NCI-H2227 (cell line): ENCODE data around the gene GRM1.

ENCODE experiments used
- DNase-seq: peaks from one replicate; lab custom pipeline; 2025; ENCODE audit not compliant: unreplicated experiment; lab: John Stamatoyannopoulos, UW

Gene GRM1

DNA sequence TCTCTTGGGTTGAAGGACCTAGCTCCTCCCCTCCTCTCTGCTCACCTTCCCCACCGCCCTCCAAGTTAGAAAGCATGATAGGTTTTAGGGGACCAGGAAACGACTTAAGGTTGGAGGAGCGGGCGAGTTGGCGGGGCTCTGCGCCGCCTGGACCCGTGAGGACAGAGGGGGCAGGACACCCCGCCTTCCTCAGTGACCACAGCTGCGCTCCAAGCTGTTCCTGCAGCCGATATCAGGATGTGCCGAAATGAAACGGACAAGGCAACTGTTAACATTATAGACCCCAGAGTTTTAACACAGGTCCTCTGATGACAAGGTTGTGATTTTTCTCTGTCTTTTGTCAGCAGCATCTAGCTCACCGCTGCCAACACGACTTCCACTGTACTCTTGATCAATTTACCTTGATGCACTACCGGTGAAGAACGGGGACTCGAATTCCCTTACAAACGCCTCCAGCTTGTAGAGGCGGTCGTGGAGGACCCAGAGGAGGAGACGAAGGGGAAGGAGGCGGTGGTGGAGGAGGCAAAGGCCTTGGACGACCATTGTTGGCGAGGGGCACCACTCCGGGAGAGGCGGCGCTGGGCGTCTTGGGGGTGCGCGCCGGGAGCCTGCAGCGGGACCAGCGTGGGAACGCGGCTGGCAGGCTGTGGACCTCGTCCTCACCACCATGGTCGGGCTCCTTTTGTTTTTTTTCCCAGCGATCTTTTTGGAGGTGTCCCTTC lies at the start of gene GRM1:
Gene GRM1 (plus strand): TSS at position 212 of the 722 bp plus-strand sequence. CDS start 456 bp downstream, at position 668.
- DNase-seq: no peak

DNA sequence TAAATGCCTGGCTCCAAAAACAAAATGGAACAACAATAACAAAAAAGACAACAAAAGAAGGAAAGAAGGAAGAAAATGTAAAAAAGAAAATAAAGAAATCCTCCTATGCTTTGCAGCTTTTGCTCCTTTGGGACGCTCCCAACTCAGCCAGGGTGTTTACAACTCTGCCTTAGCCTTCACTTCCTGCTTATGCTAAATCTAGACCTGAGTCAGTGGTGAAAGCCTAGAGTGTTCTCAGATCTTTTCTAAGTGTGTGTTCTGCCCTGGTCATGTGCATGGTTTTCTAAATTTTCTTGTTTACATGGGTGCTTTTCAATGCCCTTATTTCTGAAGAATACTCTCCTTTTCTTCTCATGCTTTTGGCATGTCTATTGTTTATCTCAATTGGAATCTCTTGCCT lies 19.5 kb upstream of the GRM1 start:
- DNase-seq: no peak

DNA sequence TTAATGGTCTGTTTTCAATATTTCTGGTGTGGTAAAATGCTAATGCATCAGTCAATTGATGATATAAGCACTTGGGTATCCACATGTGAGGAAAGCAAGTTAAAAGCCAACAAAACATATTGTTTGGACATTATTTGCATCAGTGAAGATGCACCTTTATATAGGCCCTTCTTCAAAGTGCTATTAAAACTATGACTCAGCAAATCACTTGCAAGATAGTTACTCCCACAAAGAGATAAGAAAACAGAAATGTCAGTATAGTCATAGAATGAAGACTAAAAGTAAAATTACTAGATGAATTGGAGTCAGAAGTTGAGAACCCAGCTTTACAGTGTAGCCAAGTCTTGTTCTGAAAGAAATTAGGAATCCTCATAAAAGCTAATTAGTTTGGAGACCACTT lies 14.6 kb upstream of the GRM1 start:
- no peak for DNase-seq

GRCh38 chr6:146017672-146018071 lies 11.2 kb upstream of the GRM1 start:
- no peak for DNase-seq

GRCh38 chr6:146026873-146027272 lies 2.0 kb upstream of the GRM1 start:
- no peak for DNase-seq

- DNase-seq: peak; percentile 8
These were observed 1.1 kb upstream of the GRM1 start for GRCh38 chr6:146027586-146028251.

- DNase-seq: no peak
These were observed 538 bp upstream of the GRM1 start for GRCh38 chr6:146028252-146028795.

- no peak for DNase-seq
These were observed 817 bp downstream of the GRM1 start for GRCh38 chr6:146029573-146030184.

DNA sequence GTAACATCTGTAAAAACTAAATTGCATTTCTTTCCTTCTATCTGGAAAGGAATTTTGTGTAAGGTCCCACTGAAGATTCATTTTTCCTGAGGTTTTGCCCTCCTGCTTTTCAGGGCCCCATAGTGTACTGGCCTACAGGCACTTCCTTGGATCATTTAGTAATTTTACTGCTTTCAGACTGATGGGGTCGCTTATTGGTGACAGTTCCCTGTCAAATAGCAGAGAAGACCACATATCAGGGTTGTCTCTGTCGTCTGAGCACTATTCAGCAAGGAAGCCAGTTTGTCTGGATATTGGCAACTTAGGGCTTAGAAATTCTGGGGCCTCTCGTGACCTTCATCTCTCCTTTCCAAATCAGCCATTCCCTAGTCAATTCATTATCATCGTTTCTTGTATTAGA lies 3.5 kb downstream of the GRM1 start:
- no peak for DNase-seq

DNA sequence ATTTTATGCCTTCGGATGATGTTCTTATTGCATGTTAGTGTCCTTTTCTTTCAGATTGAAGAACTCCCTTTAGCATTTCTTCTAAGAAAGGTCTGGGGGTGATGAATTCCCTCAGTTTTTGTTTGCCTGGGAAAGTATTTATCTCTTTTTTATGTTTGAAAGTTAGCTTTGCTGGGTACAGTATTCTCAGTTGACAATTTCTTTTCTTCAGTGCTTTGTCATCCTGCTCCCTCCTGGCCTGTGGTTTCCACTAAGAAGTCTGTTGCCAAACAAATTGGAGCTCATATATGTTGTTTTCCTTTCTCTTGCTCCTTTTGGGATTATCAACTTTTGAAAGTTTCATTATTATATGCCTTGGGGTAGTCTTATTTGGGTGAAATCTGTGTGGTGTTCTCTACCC lies 11.5 kb downstream of the GRM1 start:
- no peak for DNase-seq

DNA sequence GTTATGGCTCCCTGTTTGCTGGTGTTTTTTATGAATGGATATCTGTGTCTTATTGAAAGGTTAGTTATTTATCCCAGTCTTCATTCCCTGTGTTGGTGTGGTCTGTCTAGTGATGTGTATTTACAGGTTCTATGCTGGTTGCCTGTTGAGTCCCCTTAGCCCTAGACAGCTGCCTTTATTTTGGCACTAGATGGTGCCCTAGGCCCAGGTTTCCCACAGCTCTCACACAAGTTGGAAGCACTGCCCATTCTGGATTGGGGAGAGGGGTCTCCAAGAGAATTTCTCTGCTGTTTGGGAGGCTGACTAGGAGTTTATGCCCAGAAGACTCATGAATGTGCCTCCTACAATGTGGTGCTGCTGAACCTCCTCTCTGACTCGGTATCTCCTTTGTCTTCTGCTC lies 12.4 kb downstream of the GRM1 start:
- no peak for DNase-seq

GRCh38 chr6:146047371-146047770 lies 18.5 kb downstream of the GRM1 start:
- no peak for DNase-seq

DNA sequence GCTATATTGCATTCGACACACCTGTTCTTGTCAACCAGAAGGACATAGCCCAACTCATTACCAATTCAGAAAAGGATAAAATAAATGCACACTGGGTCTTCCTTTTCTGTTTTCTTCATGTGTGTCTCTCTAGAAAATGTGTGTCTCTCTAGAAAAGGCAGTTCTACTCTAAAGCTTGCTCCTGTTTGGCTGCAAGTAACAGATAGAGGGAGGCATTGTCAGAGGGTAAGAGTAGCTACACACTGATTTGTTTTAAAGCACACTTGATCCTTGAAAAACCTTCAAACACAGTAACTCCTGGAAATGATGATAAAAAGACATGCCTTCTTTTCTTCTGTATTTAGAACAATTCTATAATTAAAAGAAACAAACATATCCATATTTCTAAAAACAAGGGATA lies 21.3 kb downstream of the GRM1 start:
- no peak for DNase-seq

DNA sequence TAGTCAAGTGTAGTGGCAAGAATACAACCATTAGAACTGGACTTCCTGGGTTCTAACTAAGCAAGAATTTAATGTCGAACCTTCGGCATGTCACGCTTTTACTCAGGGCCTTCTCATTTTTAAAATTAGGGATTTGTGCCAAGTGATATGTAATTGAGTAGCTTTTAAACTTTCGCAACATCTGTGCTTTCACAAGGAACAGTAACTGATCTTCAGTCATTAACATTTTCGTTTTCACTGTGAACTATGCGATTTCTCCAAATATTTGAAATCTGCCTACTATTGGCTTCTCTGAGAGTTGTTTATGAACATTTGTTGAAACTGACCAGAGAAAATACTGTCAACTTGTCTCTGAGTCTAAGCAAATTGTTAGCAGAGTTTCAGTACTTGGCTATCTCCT lies 27.6 kb downstream of the GRM1 start:
- DNase-seq: no peak

GRCh38 chr6:146065690-146066089 lies 36.8 kb downstream of the GRM1 start:
- DNase-seq: no peak

- DNase-seq: no peak
These were observed 37.6 kb downstream of the GRM1 start for GRCh38 chr6:146066506-146066905.

DNA sequence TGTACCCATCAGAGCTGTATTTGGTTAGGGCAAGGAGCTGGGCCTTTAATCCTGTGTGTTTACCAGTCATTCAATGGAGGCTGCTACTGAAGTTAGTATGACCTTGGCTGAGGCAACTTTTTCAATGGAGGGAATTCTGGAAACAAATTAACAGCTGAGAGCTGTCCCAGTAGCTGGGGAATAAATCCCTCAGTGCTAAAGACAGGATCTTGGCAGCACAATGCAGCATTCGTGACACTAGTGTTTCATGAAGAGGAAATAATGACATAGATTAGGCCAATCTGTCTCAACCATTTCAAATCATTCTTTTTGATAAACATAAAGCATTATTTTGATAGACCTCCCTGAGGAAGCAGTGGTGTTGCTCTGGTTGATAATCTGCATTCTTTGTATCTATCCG lies 42.9 kb downstream of the GRM1 start:
- DNase-seq: no peak

- no peak for DNase-seq
These were observed 49.1 kb downstream of the GRM1 start for GRCh38 chr6:146077992-146078391.

DNA sequence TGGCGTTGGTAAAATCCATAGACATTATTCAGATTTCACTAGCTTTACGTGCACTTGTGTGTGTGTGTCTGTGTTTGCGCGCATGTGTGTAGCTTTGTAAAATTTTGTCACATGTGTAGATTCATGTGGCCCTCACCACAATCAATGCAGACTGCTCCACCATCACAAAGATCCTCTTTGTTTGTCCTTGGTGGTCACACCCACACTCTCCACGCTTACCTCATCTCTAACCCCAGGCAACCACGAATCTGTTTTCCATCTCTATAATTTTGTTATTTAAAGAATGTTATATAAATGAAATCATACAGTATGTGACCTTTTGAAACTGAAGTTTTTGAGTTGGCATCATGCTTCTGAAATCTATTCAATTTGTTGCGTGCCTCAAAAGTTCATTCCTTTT lies 58.5 kb downstream of the GRM1 start:
- DNase-seq: no peak

DNA sequence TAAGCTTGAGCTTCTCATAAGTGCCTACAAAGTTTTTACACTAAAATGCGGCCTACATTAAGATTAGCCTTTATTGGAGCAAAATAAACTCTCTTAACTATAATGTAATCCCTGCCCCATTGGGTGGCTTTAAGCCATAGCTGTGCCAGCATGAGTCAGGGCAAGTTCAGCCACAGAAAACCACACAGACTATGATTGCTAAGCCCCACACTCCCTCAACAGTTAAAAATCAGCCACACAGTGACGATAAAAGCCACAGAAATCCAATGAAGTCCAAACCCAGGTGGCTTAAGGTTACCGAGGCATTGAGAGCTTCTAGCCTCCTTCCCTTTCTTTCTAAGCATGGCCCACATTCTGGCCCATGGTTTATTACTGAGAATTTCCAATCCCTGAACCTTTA lies 61.6 kb downstream of the GRM1 start:
- no peak for DNase-seq

GRCh38 chr6:146092961-146093686 lies 64.3 kb downstream of the GRM1 start:
- no peak for DNase-seq
